Ascending aorta (tissue), 2 donors: Measurements from ENCODE around the gene CA10. TPM values are rescaled to one million over a fixed set of nuclear protein-coding genes. Genes with fewer than 3 reads are reported as not detected.

Source experiments
- DNase-seq, 2 donors: peaks; one replicate each; pipeline ENCODE4 v3.0.0-alpha.2; 2019; ENCODE audit warnings: low spot score in 2 of 2
- H3K27ac ChIP-seq, 2 donors: fragments of 200-600 bp; sonication (generic); one replicate each; pipeline ENCODE4 v1.5.1; 2016 to 2017; ENCODE audit warnings: mild to moderate bottlenecking in 1 of 2
- H3K27me3 ChIP-seq: fragments of 200-600 bp; sonication (generic); one replicate; pipeline ENCODE4 v1.5.1; 2017
- H3K36me3 ChIP-seq, 2 donors: fragments of 200-600 bp; sonication (generic); one replicate each; pipeline ENCODE4 v1.5.1; 2016
- H3K4me1 ChIP-seq, 2 donors: fragments of 200-600 bp; sonication (generic); one replicate each; pipeline ENCODE4 v1.5.1; 2016 to 2017; ENCODE audit warnings: mild to moderate bottlenecking in 1 of 2
- H3K4me3 ChIP-seq, 2 donors: fragments of 200-600 bp; sonication (generic); one replicate each; pipeline ENCODE4 v1.5.1; 2016 to 2017; ENCODE audit warnings: mild to moderate bottlenecking in 1 of 2
- H3K9me3 ChIP-seq, 2 donors: fragments of 200-600 bp; sonication (generic); one replicate each; pipeline ENCODE4 v1.5.1; 2016
- CTCF ChIP-seq, 3 experiments: fragments of 200-600 bp in 2 of 3; fragments of 450-650 bp in 1 of 3; sonication (generic) in 2 of 3; IDR thresholded peaks; one replicate each; pipeline ENCODE4 v1.5.1; 2016 to 2019; ENCODE audit warnings: antibody characterized with exemption in 3 of 3, mild to moderate bottlenecking in 1 of 3, moderate library complexity in 1 of 3
- intact Hi-C: fragments of 100-400 bp; cut with DNase I; formaldehyde crosslinking; loops from one replicate; pipeline ENCODE4 v1.15.1; 2023
- total RNA-seq: library from RNA; depleted of rRNA; stranded (reverse); fragments of >200 nt; gene quantifications from one replicate; pipeline ENCODE4 v1.1.0, GENCODE V29; 2016

Gene CA10
- total RNA-seq, 1 donor from 2014 or later = not detected

GRCh38 chr17:51722994-51723393 lies 435.5 kb downstream of the CA10 start:
- TF ChIP-seq CTCF (IDR thresholded peaks at IDR 0.05) = no peak
- DNase-seq = no peak
- Histone ChIP-seq H3K36me3 (no peaks in the 10 kb centered on the region), H3K27ac (no peak overlapping the region), H3K4me3 (no peak overlapping the region), H3K4me1 (no peaks in the 10 kb centered on the region), H3K9me3 (no peaks in the 10 kb centered on the region), H3K27me3 (no peaks in the 10 kb centered on the region)
- intact Hi-C loops = no loop called here

GRCh38 chr17:51721730-51722129 lies 436.8 kb downstream of the CA10 start:
- Histone ChIP-seq H3K4me1 (no peaks in the 10 kb centered on the region), H3K27ac (no peak overlapping the region), H3K9me3 (no peaks in the 10 kb centered on the region), H3K4me3 (no peak overlapping the region), H3K27me3 (no peaks in the 10 kb centered on the region), H3K36me3 (no peaks in the 10 kb centered on the region)
- no peak for DNase-seq
- intact Hi-C loops = no loop called here
- TF ChIP-seq CTCF (IDR thresholded peaks at IDR 0.05) = no peak

- H3K27ac ChIP-seq = no peak overlapping the region
- intact Hi-C loops = no loop called here
- H3K4me3 ChIP-seq = no peak overlapping the region
- H3K36me3 ChIP-seq = no peaks in the 10 kb centered on the region
- no peaks in the 10 kb centered on the region for H3K27me3 ChIP-seq
- TF ChIP-seq CTCF (IDR thresholded peaks at IDR 0.05) = no peak
- H3K4me1 ChIP-seq = no peaks in the 10 kb centered on the region
- no peak for DNase-seq
- H3K9me3 ChIP-seq = no peaks in the 10 kb centered on the region
Observed at GRCh38 chr17:51720439-51720838, 438.1 kb downstream of the CA10 start.

- H3K4me1 ChIP-seq = no peaks in the 10 kb centered on the region
- DNase-seq = no peak
- no peaks in the 10 kb centered on the region for H3K27me3 ChIP-seq
- no peaks in the 10 kb centered on the region for H3K9me3 ChIP-seq
- TF ChIP-seq CTCF (IDR thresholded peaks at IDR 0.05) = no peak
- no peaks in the 10 kb centered on the region for H3K36me3 ChIP-seq
- H3K27ac ChIP-seq = no peak overlapping the region
- intact Hi-C loops = no loop called here
- no peak overlapping the region for H3K4me3 ChIP-seq
Observed at GRCh38 chr17:51718983-51719382, 439.5 kb downstream of the CA10 start.

GRCh38 chr17:51711581-51711980 lies 446.9 kb downstream of the CA10 start:
- no peak for DNase-seq
- intact Hi-C loops = no loop called here
- Histone ChIP-seq H3K36me3 (no peaks in the 10 kb centered on the region), H3K27me3 (no peaks in the 10 kb centered on the region), H3K4me3 (no peak overlapping the region), H3K4me1 (no peaks in the 10 kb centered on the region), H3K27ac (no peak overlapping the region), H3K9me3 (no peaks in the 10 kb centered on the region)
- TF ChIP-seq CTCF (IDR thresholded peaks at IDR 0.05) = no peak

DNA sequence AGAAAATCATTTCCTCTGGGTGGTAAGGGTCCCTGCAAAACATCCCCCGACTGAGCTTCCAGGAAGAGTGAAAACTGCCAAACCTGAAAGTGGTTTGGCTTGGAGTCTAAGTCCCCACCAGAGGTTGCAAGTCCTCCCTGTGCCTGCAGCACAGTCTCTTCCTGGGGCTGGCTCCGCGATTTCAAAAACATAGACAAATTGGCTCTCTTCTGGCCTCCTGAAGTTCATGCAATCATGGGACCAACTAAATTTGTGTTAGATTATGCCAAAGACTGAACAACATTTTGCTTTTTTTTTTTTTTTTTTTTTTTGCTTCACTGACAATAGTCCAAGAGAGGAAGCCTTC lies 447.9 kb downstream of the CA10 start:
- Histone ChIP-seq H3K27me3 (no peaks in the 10 kb centered on the region), H3K4me1 (no peaks in the 10 kb centered on the region), H3K36me3 (no peaks in the 10 kb centered on the region), H3K9me3 (no peaks in the 10 kb centered on the region), H3K4me3 (no peak overlapping the region), H3K27ac (no peak overlapping the region)
- TF ChIP-seq CTCF (IDR thresholded peaks at IDR 0.05) = no peak
- DNase-seq = no peak
- intact Hi-C loops = no loop called here
